NCI-H82 treated with DMSO at 0.1 percent for 48 hours (cell line): ENCODE measurements around the gene CFAP46.
"Not testable (repeated sequence)": the region's sequence is repeated elsewhere in the genome, so short reads cannot be mapped to it uniquely, and the experiment has no call there.

Experiments used
- DNase-seq: peaks from one replicate; lab custom pipeline; 2025; ENCODE audit not compliant: unreplicated experiment; lab: John Stamatoyannopoulos, UW

The CFAP46 gene

GRCh38 chr10:132832186-132832969 is 110.0 kb downstream of the CFAP46 start:
- no peak for DNase-seq

- DNase-seq = no peak
These were observed 113.0 kb downstream of the CFAP46 start for GRCh38 chr10:132829403-132829802.

GRCh38 chr10:132828681-132829080 is 113.7 kb downstream of the CFAP46 start:
- no peak for DNase-seq

GRCh38 chr10:132827861-132828539 is 114.4 kb downstream of the CFAP46 start:
- DNase-seq = no peak

- DNase-seq = no peak
These were observed 115.0 kb downstream of the CFAP46 start for GRCh38 chr10:132827423-132827789.

GRCh38 chr10:132826524-132827422 is 115.6 kb downstream of the CFAP46 start:
- DNase-seq = no peak

- not testable (repeated sequence) for DNase-seq
These were observed 116.4 kb downstream of the CFAP46 start for GRCh38 chr10:132825783-132826523.

- DNase-seq = no peak
These were observed 122.3 kb downstream of the CFAP46 start for GRCh38 chr10:132820056-132820455.

GRCh38 chr10:132817701-132818211 is 124.6 kb downstream of the CFAP46 start:
- no peak for DNase-seq

- no peak for DNase-seq
These were observed 125.7 kb downstream of the CFAP46 start for GRCh38 chr10:132816718-132817117.

GRCh38 chr10:132815168-132815857 is 127.1 kb downstream of the CFAP46 start:
- DNase-seq = no peak

- DNase-seq = no peak
These were observed 127.9 kb downstream of the CFAP46 start for GRCh38 chr10:132814469-132814856.

- no peak for DNase-seq
These were observed 128.6 kb downstream of the CFAP46 start for GRCh38 chr10:132813560-132814468.

GRCh38 chr10:132813001-132813401 is 129.4 kb downstream of the CFAP46 start:
- no peak for DNase-seq

- DNase-seq = no peak
These were observed 129.8 kb downstream of the CFAP46 start for GRCh38 chr10:132812520-132812919.

GRCh38 chr10:132811891-132812481 is 130.4 kb downstream of the CFAP46 start:
- DNase-seq = no peak

GRCh38 chr10:132810807-132811700 is 131.3 kb downstream of the CFAP46 start:
- no peak for DNase-seq
